ENCODE results near the gene UFSP1. TPM values are rescaled to one million over a fixed set of nuclear protein-coding genes. Genes with fewer than 3 reads are reported as not detected.

The UFSP1 gene
- total RNA-seq, 4 donors from 2014 or later = 1.3 to 19.1 (median 3.7) TPM; not detected in 1

DNA sequence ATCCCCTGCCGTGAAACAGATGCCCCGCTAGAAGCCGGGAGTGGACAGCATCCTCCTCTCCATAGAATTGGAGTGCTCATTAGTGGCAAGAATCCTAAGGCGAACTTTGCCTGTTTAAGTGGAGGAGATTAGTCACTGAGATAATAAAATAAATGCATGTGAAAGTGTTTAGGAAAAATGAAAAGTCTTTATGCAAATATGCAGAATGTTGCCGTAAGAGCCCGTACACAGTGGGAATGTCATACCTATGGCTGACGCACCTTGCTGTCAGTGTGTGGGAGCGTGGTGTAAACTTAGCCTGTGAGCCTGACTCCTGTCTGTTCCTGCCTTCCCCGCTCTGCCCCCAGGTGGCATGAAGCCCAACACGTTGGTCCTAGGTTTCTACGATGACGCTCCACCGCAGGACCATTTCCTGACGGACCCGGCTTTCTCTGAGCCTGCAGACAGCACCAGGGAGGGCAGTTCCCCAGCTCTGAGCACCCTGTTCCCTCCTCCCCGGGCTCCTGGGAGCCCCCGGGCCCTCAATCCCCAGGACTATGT is 24.1 kb downstream of the UFSP1 start:
- Histone ChIP-seq H3K36me3 (no peaks in the 10 kb centered on the region), H3K4me3 (peak overlapping the region in 3 of 4 donors; percentile 69 to 74 (median 72)), H3K27me3 (no peaks in the 10 kb centered on the region), H3K9me3 (no peaks in the 10 kb centered on the region), H3K27ac (peak overlapping the region; percentile 92 to 97 (median 96)), H3K4me1 (peaks cover 11 to 39% (median 34%) of the 10 kb centered on the region in 4 donors)
- WGBS, 2 donors (ENCODE audit: low coverage in 1 of 2) = 75 to 97% methylated on average over 4 to 17 of the region's 17 CpGs
- intact Hi-C loops (cut with DNase I; ENCODE audit: low total_unique reads) = no loop called here
- TF ChIP-seq POLR2AphosphoS5 (IDR thresholded peaks at IDR 0.05) = no peak
- no peak for TF ChIP-seq EP300 (IDR thresholded peaks at IDR 0.05; ENCODE audit: low read depth)
- no peak for TF ChIP-seq POLR2A (IDR thresholded peaks at IDR 0.05)
- TF ChIP-seq, protein P1, sequence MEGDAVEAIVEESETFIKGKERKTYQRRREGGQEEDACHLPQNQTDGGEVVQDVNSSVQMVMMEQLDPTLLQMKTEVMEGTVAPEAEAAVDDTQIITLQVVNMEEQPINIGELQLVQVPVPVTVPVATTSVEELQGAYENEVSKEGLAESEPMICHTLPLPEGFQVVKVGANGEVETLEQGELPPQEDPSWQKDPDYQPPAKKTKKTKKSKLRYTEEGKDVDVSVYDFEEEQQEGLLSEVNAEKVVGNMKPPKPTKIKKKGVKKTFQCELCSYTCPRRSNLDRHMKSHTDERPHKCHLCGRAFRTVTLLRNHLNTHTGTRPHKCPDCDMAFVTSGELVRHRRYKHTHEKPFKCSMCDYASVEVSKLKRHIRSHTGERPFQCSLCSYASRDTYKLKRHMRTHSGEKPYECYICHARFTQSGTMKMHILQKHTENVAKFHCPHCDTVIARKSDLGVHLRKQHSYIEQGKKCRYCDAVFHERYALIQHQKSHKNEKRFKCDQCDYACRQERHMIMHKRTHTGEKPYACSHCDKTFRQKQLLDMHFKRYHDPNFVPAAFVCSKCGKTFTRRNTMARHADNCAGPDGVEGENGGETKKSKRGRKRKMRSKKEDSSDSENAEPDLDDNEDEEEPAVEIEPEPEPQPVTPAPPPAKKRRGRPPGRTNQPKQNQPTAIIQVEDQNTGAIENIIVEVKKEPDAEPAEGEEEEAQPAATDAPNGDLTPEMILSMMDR (IDR thresholded peaks at IDR 0.05) = no peak
- no peak for DNase-seq
- in situ Hi-C loops (cut with MboI; ENCODE audit: low pct_ligation_motif_present in 1 of 4, low pct_unique_long_range_greater_than_20kb in 1 of 4, low sequenced_read_pairs in 3 of 4) = loop anchor here in 1 of 4 donors (25.0 kb wide), 1 partner anchor 153 kb away; the partner anchor contains the start of genes EPO and POP7

DNA sequence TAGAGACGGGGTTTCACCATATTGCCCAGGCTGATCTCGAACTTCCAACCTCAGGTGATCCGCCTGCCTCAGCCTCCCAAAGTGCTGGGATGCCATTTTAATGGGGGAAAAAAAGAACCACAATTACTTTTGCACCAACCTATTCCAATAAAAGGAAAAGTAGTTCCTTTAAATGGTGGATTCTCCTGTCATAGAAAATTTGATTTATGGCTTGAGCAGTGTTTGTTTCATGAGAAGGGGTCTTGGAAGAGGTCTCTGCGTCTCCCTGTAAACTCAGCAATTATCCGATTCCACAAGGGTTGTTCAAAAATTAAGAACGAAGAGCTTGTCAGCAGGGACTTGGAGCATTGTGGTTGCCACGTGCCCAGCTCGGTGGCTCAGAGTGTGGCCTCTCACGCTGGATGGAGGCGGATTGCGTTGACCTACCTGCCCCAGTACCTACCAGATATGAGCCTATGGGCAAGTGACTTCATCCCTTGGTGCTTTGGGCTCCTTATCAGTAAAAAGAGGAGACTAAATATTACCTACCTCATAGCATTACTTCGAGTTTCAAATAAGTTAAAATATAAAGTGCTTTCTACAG is 25.2 kb downstream of the UFSP1 start:
- H3K36me3 ChIP-seq = no peaks in the 10 kb centered on the region
- WGBS, 2 donors (ENCODE audit: low coverage in 1 of 2) = 83 to 92% methylated on average over 4 to 12 of the region's 12 CpGs
- intact Hi-C loops (cut with DNase I; ENCODE audit: low total_unique reads) = no loop called here

DNA sequence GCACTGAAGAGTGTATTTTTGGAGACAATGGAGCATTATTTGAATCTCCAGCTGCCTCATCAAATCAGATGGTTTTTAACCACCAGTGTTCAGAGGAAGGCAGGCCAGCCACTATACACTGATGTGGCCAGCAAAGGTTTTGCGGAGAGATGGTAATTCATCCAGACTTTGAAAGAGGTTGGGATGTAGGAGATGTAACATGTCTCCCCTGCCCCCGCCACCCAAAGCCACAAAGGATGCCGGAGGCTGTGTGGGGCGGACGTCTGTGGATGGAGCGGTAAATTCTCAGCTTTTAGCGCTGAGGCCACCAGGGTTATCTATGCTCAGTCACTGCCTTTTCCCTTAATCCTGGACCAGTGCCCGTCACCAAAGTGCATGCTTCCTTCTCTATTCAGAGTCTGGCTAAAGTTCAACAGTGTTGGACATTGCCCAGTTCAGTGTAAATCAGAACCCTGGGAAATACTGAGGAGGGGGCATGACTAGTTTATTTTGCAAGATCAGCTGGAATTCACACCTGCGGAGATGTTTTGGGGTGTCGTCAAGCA is 26.0 kb downstream of the UFSP1 start:
- H3K4me1 ChIP-seq = peaks cover 8 to 35% (median 26%) of the 10 kb centered on the region in 4 donors
- no peak overlapping the region for H3K4me3 ChIP-seq
- intact Hi-C loops (cut with DNase I; ENCODE audit: low total_unique reads) (no loop called here), in situ Hi-C loops (cut with MboI; ENCODE audit: low pct_ligation_motif_present in 1 of 4, low pct_unique_long_range_greater_than_20kb in 1 of 4, low sequenced_read_pairs in 3 of 4) (loop anchor here in 1 of 4 donors (25.0 kb wide), 1 partner anchor 151 kb away; the partner anchor contains the start of genes EPO and POP7)
- no peak for DNase-seq
- no peaks in the 10 kb centered on the region for H3K27me3 ChIP-seq
- no peak overlapping the region for H3K27ac ChIP-seq
- TF ChIP-seq POLR2A (IDR thresholded peaks at IDR 0.05) = no peak
- TF ChIP-seq, protein P1 (IDR thresholded peaks at IDR 0.05) = no peak
- TF ChIP-seq EP300 (IDR thresholded peaks at IDR 0.05; ENCODE audit: low read depth) = no peak
- no peak for TF ChIP-seq POLR2AphosphoS5 (IDR thresholded peaks at IDR 0.05)
- 42 to 61% methylated on average over 2 to 10 of the region's 10 CpGs for WGBS, 2 donors (ENCODE audit: low coverage in 1 of 2)
- no peaks in the 10 kb centered on the region for H3K36me3 ChIP-seq
- no peaks in the 10 kb centered on the region for H3K9me3 ChIP-seq

More for the DNA sequence above, 25.2 kb downstream of the UFSP1 start:
- no peak for DNase-seq
- in situ Hi-C loops (cut with MboI; ENCODE audit: low pct_ligation_motif_present in 1 of 4, low pct_unique_long_range_greater_than_20kb in 1 of 4, low sequenced_read_pairs in 3 of 4) = loop anchor here in 1 of 4 donors (25.0 kb wide), 1 partner anchor 152 kb away; the partner anchor contains the start of genes EPO and POP7
- peaks cover 11 to 39% (median 34%) of the 10 kb centered on the region in 4 donors for H3K4me1 ChIP-seq
- no peak overlapping the region for H3K4me3 ChIP-seq
- no peaks in the 10 kb centered on the region for H3K27me3 ChIP-seq
- no peaks in the 10 kb centered on the region for H3K9me3 ChIP-seq
- TF ChIP-seq POLR2AphosphoS5 (IDR thresholded peaks at IDR 0.05) (no peak), POLR2A (IDR thresholded peaks at IDR 0.05) (no peak), EP300 (IDR thresholded peaks at IDR 0.05; ENCODE audit: low read depth) (no peak)
- TF ChIP-seq, protein P1 (IDR thresholded peaks at IDR 0.05) = no peak
- no peak overlapping the region for H3K27ac ChIP-seq

DNA sequence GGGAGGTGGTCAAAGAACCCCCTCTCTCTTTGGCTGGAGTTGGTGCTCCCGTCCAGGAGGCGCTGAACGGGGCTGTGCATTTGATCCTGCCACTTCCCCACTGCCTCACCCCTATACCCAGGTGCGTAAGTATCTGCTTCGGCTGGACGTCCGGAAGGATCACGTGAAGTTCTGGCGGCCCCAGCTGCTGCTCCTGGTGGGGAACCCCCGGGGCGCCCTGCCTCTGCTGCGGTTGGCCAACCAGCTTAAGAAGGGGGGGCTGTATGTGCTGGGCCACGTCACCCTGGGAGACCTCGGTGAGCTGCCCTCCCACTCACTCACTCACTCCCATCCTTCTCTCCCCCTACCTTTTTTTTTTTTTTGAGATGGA is 27.9 kb downstream of the UFSP1 start:
- intact Hi-C loops (cut with DNase I; ENCODE audit: low total_unique reads) = no loop called here
- no peaks in the 10 kb centered on the region for H3K27me3 ChIP-seq
- WGBS, 2 donors (ENCODE audit: low coverage in 1 of 2) = 96% methylated on average over 13 of the region's 14 CpGs; no CpG with 5 or more reads in 1 of the 2 donors
- no peak overlapping the region for H3K27ac ChIP-seq
- peaks cover 4 to 17% (median 11%) of the 10 kb centered on the region in 4 donors for H3K4me1 ChIP-seq
- no peak overlapping the region for H3K4me3 ChIP-seq
- H3K9me3 ChIP-seq = no peaks in the 10 kb centered on the region
- DNase-seq = no peak
- TF ChIP-seq, protein P1 (IDR thresholded peaks at IDR 0.05) = no peak
- TF ChIP-seq EP300 (IDR thresholded peaks at IDR 0.05; ENCODE audit: low read depth) (no peak), POLR2A (IDR thresholded peaks at IDR 0.05) (no peak), POLR2AphosphoS5 (IDR thresholded peaks at IDR 0.05) (no peak)
- no peaks in the 10 kb centered on the region for H3K36me3 ChIP-seq
- in situ Hi-C loops (cut with MboI; ENCODE audit: low pct_ligation_motif_present in 1 of 4, low pct_unique_long_range_greater_than_20kb in 1 of 4, low sequenced_read_pairs in 3 of 4) = loop anchor here in 1 of 4 donors (25.0 kb wide), 1 partner anchor 149 kb away; the partner anchor contains the start of genes EPO and POP7

Data from transverse colon (tissue), 4 donors.